HG03108 (cell line): ENCODE results near the gene PCDHGA1.
A peak's percentile ranks its signal among the peaks of the same experiment; 100 is the strongest.
"Not testable (repeated sequence)": the region's sequence is repeated elsewhere in the genome, so short reads cannot be mapped to it uniquely, and the experiment has no call there.

ENCODE experiments used
- ATAC-seq: cut with Tn5 transposase; IDR thresholded peaks from one replicate; pipeline ENCODE4 v1.9.1; 2021; ENCODE audit warnings: moderate library complexity; ENCODE audit not compliant: unreplicated experiment

Gene PCDHGA1

DNA sequence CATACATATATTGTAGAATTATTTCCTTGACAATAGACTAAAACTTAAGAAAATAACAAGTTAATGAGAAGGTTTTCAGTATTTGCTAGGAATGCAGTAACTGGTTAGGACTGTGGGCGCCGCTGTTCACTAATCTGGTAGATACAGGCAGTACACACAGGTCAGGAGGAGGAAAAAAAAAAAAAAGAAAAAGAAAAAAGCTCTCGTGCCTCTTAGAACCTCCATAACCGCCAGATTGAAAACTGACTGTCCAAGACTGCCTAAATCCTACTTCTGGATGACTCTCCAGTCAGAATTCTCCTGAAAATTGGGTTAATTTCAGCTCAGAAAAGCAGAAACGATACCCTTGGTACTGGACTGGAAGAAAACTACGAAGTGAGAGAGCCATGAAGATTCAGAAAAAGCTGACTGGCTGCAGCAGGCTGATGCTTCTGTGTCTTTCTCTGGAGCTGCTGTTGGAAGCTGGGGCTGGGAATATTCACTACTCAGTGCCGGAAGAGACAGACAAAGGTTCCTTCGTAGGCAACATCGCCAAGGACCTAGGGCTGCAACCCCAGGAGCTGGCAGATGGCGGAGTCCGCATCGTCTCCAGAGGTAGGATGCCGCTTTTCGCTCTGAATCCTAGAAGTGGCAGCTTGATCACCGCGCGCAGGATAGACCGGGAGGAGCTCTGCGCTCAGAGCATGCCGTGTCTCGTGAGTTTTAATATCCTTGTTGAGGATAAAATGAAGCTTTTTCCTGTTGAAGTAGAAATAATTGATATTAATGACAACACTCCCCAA, at the start of gene PCDHGA1:
Gene PCDHGA1, plus strand, starts transcription at position 216 of the 782 bp plus-strand sequence.
- no peak for ATAC-seq

DNA sequence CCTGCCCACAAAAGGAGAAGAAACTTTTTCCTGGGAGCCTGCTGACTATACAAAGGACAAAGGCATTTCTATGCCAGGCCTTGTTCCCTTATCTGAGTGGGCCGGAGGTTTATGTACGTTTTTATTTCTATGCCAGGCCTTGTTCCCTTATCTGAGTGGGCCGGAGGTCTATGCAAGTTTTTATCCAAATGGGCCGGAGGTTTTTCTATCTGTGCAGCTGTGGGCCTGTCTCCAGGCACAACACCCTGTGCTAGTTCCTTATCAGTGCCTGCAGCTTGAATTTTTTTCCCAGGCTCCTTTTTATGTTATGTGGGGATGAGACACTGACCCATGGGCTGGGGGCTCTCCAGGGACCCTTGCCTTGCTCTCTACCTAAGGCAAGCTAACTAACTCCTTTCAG, 31.9 kb upstream of the PCDHGA1 start:
- ATAC-seq: no peak

DNA sequence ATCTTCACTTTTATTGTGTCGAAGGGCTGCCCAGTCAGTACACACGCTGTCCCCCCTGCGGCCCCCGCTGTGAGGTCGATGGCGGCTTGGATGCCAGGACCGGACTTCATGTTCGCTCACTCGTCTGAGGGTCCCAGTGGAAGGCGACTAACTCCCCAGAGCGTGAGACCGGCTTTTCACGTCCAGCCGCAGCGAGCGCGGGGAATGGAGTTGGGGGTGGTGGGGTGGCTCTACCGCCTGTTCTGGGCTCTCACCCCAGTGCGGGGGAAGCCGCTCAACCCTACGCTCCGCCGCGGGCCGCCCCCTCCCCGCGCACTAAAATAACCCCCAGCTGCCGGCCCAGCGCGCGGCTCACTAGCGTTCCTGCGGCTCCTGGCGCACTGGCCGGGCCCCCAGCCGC, 26.6 kb upstream of the PCDHGA1 start, which contains the start of gene SLC25A2:
Gene SLC25A2, minus strand, starts transcription at position 294 of the 400 bp plus-strand sequence. Its CDS starts 184 bp downstream, at position 110.
- ATAC-seq: no peak

DNA sequence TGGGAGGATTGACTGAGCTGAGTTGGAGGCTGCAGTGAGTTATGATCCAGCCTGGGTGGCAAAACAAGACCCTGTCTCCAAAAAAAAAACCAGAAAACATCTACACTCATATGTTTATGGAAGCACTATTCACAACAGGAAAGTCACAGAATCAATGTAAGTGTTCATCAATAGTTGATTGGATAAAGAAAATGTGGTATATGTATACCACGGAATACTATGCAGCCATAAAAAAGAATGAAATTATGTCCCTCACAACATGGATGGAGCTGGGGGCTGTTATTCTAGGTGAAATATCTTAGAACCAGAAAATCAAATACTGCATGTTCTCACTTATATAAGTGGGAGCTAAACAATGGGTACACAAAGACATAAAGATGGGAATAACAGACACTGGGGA, 23.7 kb upstream of the PCDHGA1 start:
- ATAC-seq: no peak

DNA sequence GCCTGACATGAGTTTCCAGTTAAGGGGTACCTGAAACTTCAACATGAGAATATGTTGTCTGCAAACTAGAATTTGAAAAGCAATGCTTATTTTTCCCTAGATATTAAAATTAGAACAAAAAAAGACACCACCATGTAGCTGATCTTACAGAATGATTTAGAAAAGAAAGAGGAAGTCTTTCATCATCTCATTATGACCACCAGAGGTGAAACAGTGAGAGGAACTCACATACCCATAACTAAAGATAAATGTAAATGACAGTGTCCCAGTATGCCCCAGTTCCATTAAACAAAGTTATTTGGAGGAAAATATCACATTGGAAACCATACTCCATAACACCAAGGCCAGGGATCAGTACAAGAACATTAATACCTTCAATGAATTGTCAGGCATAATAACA, 16.6 kb upstream of the PCDHGA1 start:
- no peak for ATAC-seq

DNA sequence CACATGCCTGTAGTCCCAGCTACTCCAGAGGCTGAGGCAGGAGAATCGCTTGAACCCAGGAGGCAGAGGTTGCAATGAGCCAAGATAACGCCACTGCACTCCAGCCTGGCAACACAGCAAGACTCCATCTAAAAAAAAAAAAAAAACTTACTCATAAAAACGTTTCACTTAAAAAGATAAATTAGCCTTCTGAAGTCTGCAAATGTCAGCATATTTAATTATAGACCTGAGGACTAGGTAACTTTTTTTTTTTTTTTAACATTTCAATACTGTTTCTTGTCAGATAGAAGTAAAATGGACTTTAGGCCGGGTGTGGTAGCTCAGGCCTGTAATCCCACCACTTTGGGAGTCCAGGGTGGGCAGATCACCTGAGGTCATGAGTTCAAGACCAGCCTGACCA, 13.4 kb upstream of the PCDHGA1 start:
- ATAC-seq: not testable (repeated sequence)

DNA sequence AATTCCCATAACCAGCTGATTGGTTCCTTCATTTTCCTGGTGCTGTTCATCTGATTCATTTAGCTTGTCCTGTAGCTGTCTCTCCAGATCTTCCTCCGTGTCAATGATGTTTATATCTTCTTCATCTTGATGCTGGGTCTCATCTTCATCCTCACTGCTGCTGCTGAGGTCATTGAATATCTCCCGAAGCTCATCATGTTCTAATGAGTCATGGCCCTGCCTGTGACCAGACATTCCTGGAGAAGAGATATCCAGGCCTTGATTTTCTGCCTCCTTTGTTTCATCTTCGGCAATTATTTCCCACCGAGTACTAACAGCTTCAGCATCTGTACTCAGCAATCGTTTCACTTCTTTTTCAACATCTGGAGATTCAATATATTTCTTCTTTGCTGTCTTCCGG, 11.1 kb upstream of the PCDHGA1 start:
- ATAC-seq: no peak

DNA sequence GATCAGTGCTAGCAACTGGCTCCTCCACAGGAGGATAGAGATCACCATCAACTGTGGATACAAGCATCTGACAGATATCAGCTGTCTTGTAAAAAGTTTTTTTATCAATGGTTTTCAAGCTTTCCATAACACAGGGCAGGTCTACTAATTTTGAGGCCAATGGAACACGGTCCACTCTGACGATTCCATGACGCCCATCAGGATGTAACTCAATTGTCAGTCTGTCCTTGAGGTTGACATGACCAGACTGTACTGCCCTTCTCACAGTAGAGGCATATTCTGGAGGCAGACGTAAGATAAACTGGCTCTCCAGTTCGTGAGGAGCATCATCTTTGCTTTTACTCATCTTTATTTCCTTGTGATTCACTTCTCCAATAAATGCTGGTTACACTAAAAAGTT, 10.6 kb upstream of the PCDHGA1 start:
- no peak for ATAC-seq

DNA sequence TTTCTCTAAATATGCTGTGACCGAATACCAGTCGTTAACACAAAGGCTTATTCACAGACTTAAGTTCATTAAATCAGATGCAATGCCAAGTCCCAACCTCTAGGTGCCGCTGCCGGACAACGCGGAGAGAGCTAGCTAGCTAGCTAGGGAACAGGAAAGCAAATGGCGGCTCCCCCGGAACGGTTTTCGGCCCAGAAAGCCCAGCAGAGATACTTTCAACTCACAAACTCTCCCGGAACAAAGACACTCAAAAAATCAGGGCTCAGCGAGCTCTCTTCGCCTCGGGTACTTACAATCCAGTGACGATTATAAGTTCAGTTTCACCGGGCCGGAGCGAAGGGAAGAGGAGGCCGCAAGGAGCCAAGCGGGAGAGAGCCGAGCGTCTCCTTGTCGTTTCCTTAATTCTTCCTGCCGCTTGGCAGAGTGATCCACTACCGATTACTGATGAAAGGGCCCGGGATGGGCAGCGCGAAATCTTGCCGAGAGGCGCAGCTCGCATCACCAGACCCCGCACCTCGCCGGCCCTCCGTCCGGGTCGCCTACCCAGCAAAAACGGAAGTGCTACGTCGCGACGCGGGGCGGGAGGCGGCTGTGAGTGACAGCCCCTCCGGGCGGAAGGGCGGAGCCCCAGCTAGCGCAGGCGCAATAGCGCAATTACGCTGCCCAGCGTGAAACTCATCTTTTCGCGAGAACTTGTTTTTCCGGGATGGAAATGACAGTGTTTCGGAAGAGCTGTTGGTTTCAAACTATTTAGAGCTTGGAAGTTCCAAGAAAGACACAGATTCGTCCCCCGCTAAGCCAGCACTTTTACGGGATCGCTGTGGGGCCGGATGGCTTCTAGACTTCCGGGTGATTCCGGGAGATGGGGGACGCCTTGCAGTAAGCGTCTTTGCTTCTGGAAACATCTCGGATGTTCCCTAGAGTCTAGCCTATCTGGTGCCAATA, 9.8 kb upstream of the PCDHGA1 start, which contains the start of gene TAF7:
Gene TAF7, minus strand, starts transcription at position 560 of the 945 bp plus-strand sequence. CDS start 740 bp downstream, outside the sequence.
- peak; percentile 93 for ATAC-seq

DNA sequence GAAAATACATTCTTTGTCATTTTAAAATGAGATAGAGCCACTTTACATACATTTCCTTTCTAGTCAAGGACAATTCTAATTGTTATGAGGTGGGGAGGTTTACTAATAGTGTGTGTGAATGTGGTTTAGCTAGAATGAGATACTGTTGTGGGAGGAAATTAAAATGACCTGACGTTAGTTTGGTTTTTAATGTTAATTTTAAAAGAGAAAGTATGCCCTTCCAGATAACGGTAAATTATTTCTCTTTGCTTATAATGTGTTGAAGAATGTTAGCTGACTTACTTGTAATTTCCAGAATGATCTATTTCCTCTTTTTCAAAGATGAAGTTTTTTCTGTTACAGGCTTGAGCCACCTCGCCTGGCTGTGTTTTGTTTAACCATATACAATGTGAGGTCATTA, 8.1 kb upstream of the PCDHGA1 start:
- no peak for ATAC-seq

DNA sequence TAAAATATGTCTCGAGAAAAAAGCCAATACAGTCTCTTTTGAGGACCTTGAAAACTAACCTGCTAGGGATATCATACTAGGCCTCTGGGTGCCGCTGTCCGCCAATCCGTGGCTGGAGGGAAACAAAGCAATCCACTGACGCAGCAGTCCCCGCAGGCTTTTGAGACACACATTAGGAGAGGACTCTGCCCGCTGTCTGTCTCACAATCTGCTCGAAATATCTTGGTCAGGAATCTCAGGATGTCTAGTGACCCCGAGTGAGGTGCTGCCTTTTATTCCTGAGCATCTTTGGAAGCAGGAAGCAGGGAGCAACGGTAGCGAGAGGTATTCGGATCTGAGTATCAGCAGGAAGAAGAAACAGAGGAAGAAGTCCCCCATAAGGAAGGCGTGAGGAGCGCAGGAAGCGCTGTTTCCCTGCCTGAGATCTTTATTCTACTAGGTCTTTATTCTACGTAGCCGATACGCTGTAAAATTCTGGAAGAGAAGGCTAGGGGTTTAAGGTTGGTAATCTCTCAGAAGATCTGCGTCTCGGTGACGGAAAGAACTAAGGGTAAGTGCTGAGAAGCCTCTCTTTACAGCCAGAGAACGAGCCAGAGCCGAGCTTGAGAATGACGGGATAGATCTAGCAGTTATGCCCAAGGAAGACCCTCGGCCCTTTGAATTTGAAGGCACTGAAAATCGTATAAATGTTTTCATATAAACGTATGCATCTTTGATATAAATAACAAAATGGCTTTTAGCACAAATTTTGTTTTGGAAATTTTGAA, 4.0 kb upstream of the PCDHGA1 start:
- ATAC-seq: peak; percentile 69

DNA sequence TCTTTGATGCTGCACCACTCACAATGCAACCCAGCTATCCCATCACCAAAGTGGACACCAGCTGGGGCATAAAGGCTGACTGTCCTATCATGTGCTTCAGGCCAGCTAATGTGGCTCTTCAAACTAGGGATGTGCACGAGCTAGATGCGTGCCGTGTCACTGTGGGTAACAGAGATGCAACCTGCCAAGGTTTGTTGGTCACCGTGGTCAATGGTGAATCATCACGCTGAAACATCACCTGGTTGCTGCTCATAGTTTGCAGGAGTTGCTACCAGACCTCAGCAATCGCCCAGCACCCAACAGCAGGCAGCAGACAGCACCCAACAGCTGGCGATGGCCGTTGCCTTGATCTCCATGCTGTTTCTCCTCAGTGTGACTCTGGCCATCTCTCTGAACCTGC, 2.1 kb upstream of the PCDHGA1 start:
- ATAC-seq: no peak

DNA sequence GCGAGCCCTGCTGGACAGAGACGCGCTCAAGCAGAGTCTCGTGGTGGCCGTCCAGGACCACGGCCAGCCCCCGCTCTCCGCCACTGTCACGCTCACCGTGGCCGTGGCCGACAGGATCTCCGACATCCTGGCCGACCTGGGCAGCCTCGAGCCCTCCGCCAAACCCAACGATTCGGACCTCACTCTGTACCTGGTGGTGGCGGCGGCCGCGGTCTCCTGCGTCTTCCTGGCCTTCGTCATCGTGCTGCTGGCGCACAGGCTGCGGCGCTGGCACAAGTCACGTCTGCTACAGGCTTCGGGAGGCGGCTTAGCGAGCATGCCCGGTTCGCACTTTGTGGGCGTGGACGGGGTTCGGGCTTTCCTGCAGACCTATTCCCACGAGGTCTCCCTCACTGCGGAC, 2.3 kb downstream of the PCDHGA1 start:
- ATAC-seq: not testable (repeated sequence)

DNA sequence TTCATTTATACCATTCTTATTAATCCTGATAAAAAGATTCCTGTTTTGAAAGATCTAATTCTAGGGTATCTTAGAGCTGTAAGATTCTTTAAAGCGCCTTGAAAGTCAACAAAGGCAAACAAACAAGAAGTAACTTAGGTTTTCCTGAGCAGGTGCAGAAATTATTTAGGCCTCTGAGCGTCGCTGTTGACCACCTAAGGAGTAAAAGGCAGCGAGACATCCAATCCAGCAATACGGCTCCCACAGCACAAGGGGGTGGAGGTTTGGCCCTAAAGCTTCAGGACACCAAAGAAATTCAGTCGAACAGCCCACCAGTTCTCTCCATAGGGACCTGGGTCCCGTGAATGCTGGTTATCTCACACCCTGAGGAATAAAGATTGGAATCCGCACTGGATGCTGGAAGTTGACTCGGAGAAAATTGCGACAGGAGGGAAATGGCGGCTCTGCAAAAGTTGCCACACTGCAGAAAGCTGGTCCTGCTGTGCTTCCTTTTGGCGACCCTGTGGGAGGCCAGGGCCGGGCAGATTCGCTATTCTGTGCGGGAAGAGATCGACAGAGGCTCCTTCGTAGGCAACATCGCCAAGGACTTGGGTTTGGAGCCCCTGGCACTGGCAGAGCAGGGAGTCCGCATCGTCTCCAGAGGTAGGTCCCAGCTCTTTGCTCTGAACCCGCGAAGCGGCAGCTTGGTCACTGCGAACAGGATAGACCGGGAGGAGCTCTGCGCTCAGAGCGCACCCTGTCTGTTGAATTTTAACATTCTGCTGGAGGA, 8.4 kb downstream of the PCDHGA1 start, which contains the start of gene PCDHGA2:
Gene PCDHGA2, plus strand, starts transcription at position 223 of the 769 bp plus-strand sequence.
- no peak for ATAC-seq

DNA sequence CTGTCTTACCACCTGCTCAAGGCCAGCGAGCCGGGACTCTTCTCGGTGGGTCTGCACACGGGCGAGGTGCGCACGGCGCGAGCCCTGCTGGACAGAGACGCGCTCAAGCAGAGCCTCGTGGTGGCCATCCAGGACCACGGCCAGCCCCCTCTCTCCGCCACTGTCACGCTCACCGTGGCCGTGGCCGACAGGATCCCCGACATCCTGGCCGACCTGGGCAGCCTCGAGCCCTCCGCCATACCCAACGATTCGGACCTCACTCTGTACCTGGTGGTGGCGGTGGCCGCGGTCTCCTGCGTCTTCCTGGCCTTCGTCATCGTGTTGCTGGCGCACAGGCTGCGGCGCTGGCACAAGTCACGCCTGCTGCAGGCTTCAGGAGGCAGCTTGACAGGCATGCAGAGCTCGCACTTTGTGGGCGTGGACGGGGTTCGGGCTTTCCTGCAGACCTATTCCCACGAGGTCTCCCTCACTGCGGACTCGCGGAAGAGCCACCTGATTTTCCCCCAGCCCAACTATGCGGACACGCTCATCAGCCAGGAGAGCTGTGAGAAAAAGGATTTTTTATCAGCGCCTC, 10.6 kb downstream of the PCDHGA1 start:
- ATAC-seq: not testable (repeated sequence)

DNA sequence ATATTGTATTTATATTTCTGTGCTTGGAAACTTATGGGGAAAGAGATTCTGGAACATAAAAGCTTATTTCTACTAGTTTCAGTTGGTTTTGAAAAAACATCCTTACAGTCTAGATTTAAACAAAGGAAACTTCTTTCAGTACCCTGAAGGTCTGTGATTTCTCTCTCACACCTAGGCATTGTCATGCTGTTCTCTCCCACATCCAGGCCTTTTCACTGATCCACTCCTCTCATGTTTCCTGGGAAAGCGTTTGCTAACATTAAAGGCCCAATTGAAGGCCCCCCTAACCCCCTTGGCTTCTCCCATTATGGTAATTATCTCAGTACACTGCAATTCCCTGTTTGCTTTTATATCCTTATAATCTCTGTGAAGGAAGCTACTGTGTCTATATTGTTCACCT, 12.5 kb downstream of the PCDHGA1 start:
- no peak for ATAC-seq

DNA sequence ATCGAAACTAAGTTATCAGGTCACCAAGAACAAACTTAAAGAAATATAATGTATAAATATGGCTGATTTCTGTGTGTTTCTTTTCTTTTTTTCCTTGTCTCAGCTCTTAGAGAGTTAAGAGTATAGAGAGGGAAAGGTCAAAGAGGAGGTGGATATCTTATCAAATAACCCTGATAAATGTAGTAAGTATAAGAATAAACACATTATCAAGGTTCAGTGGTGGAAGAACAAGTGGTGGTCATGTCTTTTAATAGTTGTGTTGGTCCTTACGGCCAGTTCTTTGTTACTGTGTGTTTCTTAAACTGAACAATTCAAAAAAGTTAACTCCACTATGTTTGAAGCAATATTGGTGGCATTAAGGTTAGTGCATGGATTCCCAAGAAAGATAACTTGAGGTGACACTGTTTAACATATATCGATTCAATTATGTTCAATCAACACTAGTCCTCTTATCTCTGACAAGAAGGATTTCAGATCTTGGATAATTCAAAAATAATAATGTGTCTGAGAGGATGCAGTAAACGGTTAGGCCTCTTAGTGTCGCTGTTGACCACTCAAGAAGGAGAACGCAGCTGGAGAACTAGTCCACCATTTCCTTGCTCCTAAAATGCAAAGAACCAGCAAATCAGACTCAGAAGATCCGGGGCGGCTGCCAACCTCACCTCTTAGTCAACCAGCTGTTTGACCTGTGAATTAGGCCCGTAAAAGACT, 13.1 kb downstream of the PCDHGA1 start, which contains the start of gene PCDHGA3:
Gene PCDHGA3, plus strand, starts transcription at position 588 of the 711 bp plus-strand sequence. CDS start 205 bp downstream, outside the sequence.
- ATAC-seq: no peak

DNA sequence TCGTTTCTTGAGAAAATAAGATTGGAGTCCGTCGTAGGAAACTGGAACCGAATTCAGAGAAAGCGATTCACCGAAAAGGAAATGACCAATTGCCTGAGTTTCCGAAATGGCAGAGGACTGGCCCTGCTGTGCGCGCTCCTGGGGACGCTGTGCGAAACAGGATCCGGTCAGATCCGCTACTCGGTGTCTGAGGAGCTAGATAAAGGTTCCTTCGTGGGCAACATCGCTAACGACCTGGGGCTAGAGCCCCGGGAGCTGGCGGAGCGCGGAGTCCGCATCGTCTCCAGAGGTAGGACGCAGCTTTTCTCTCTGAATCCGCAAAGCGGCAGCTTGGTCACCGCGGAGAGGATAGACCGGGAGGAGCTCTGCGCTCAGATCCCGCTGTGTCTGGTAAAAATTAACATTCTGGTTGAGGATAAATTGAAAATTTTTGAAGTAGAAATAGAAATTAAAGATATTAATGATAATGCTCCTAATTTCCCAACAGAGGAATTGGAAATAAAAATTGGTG, 13.7 kb downstream of the PCDHGA1 start:
- no peak for ATAC-seq

DNA sequence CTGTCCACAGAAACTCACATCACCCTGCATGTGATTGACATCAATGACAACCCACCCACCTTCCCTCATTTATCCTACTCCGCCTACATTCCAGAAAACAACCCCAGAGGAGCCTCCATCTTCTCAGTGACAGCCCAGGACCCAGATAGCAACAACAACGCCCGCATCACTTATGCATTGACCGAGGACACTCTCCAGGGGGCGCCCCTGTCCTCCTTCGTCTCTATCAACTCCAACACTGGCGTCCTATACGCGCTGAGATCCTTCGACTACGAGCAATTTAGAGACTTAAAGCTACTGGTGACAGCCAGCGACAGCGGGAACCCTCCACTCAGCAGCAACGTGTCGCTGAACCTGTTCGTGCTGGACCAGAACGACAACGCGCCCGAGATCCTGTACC, 15.0 kb downstream of the PCDHGA1 start:
- ATAC-seq: no peak
